HepG2 (cell line): ENCODE measurements around the gene ZNF264. TPM values are rescaled to one million over a fixed set of nuclear protein-coding genes. Genes with fewer than 3 reads are reported as not detected.

Experiments
- ATAC-seq: fragments of 200-7000 bp; cut with Tn5 transposase; 3 replicates; pipeline ENCODE4 v1.9.1; 2020; ENCODE audit warnings: mild to moderate bottlenecking, moderate library complexity
- BruUV-seq: library from RNA; stranded (reverse); fragments of 400-500 nt; replicated peaks from 2 replicates; lab custom pipeline; 2021; lab: Mats Ljungman, UMichigan
- CTCF ChIA-PET: fragments of 300-600 bp; formaldehyde crosslinking; extraction: SDS; loops from one replicate; lab custom pipeline; 2021; ENCODE audit warnings: low total read pairs, inconsistent platforms, low intra/inter-chr PET ratio; lab: Yijun Ruan, JAX
- POLR2A ChIA-PET: fragments of 350-600 bp; sonication (Branson Sonifier 250); formaldehyde crosslinking; loops from one replicate; lab custom pipeline; 2020; ENCODE audit warnings: antibody characterized with exemption, inconsistent platforms; lab: Yijun Ruan, JAX
- DNase-seq: peaks from one replicate; pipeline ENCODE4 v3.0.0-alpha.2; 2015; ENCODE audit warnings: low spot score
- FAIRE-seq: peaks from 3 replicates; lab custom pipeline; 2011; peaks lifted over from hg19 to GRCh38; lab: Jason Lieb, UNC
- H2AFZ ChIP-seq: one replicate; pipeline ENCODE4 v1.6.1; 2011; ENCODE audit warnings: low read length, inconsistent platforms
- H3K27ac ChIP-seq: fragments of 300-600 bp; 3 replicates; pipeline ENCODE4 v1.8.0; 2011; ENCODE audit warnings: mixed run types, mild to moderate bottlenecking, mixed read lengths, low read length, inconsistent platforms; ENCODE audit not compliant: insufficient read depth; ENCODE audit errors: extremely low read length
- H3K27me3 ChIP-seq, 2 experiments: fragments of 200-600 bp in 1 of 2; 2 replicates in 1 of 2; 3 replicates in 1 of 2; pipeline versions ENCODE4 v1.6.0 to v1.8.0; 2011; ENCODE audit warnings: low read length in 2 of 2, mild to moderate bottlenecking in 2 of 2, moderate library complexity in 2 of 2, inconsistent platforms in 1 of 2; ENCODE audit not compliant: insufficient read depth in 2 of 2, control insufficient read depth in 1 of 2
- H3K36me3 ChIP-seq, 2 experiments: fragments of 200-600 bp in 1 of 2; replicated peaks in 1 of 2; 2 replicates in 1 of 2; 3 replicates in 1 of 2; pipeline versions ENCODE4 v1.5.1 to v1.8.0; 2011; ENCODE audit warnings: low read length in 2 of 2, inconsistent platforms in 1 of 2; ENCODE audit not compliant: insufficient read depth in 2 of 2, control insufficient read depth in 1 of 2
- H3K4me1 ChIP-seq: 2 replicates; pipeline ENCODE4 v1.5.1; 2012; ENCODE audit warnings: low read length, inconsistent platforms; ENCODE audit not compliant: insufficient read depth
- H3K4me2 ChIP-seq: 2 replicates; pipeline ENCODE4 v1.6.0; 2011; ENCODE audit warnings: low read depth, low read length, inconsistent platforms
- H3K4me3 ChIP-seq, 3 experiments: fragments of 200-600 bp in 1 of 3; sonication (generic), shearing (Covaris generic) in 1 of 3; replicated peaks in 1 of 3; 2 replicates each; pipeline ENCODE4 v1.5.1; 2011 to 2016; ENCODE audit warnings: low read length in 3 of 3, inconsistent platforms in 2 of 3, low read depth in 2 of 3, mild to moderate bottlenecking in 2 of 3, control low read depth in 1 of 3, mixed read lengths in 1 of 3; ENCODE audit not compliant: insufficient read depth in 1 of 3
- H3K79me2 ChIP-seq: one replicate; pipeline ENCODE4 v1.6.1; 2011; ENCODE audit warnings: low read length, inconsistent platforms; ENCODE audit not compliant: insufficient read depth
- H3K9ac ChIP-seq: 2 replicates; pipeline ENCODE4 v1.6.0; 2011; ENCODE audit warnings: mild to moderate bottlenecking, low read depth, low read length, inconsistent platforms; ENCODE audit not compliant: insufficient read depth
- H3K9me3 ChIP-seq: 2 replicates; pipeline ENCODE4 v1.5.1; 2012; ENCODE audit warnings: mild to moderate bottlenecking, low read length
- H4K20me1 ChIP-seq: 2 replicates; pipeline ENCODE4 v1.6.0; 2011; ENCODE audit warnings: inconsistent platforms, mild to moderate bottlenecking, low read length, moderate library complexity; ENCODE audit not compliant: insufficient read depth
- ARID3A ChIP-seq: IDR thresholded peaks from 2 replicates; pipeline ENCODE4 v1.6.1; 2012; ENCODE audit warnings: low read depth, low read length, improper control_type of control experiment
- ATRX ChIP-seq: sonication (generic); formaldehyde crosslinking; IDR thresholded peaks from 2 replicates; pipeline ENCODE4 v1.4.0; 2020; ENCODE audit warnings: missing genetic modification reagents, borderline replicate concordance
- BRF2 ChIP-seq: sonication (generic); formaldehyde crosslinking; IDR thresholded peaks from 2 replicates; pipeline ENCODE4 v1.8.1; 2022; ENCODE audit warnings: mild to moderate bottlenecking, missing genetic modification reagents
- CERS6 ChIP-seq: sonication (generic); formaldehyde crosslinking; IDR thresholded peaks from 2 replicates; pipeline ENCODE4 v1.5.0; 2020; ENCODE audit warnings: missing genetic modification reagents
- DNMT3B ChIP-seq: conservative IDR thresholded peaks from 2 replicates; pipeline ENCODE4 v1.6.1; 2016; ENCODE audit warnings: missing biosample characterization, control low read depth
- FLYWCH1 ChIP-seq: sonication (generic); formaldehyde crosslinking; IDR thresholded peaks from 2 replicates; pipeline ENCODE4 v1.8.1; 2023; ENCODE audit warnings: mild to moderate bottlenecking, missing genetic modification reagents
- JARID2 ChIP-seq: sonication (generic); formaldehyde crosslinking; IDR thresholded peaks from 2 replicates; pipeline ENCODE4 v1.8.1; 2023; ENCODE audit warnings: missing genetic modification reagents, inconsistent platforms; ENCODE audit not compliant: insufficient replicate concordance
- MYC ChIP-seq: sonication (generic); formaldehyde crosslinking; IDR thresholded peaks from 2 replicates; pipeline ENCODE4 v1.9.0; 2021; ENCODE audit warnings: missing genetic modification reagents, borderline replicate concordance
- RBAK ChIP-seq: sonication (generic); formaldehyde crosslinking; IDR thresholded peaks from 2 replicates; pipeline ENCODE4 v1.5.1; 2020; ENCODE audit warnings: mild to moderate bottlenecking, missing genetic modification reagents
- REXO4 ChIP-seq: sonication (generic); formaldehyde crosslinking; IDR thresholded peaks from 2 replicates; pipeline ENCODE4 v1.8.0; 2022; ENCODE audit warnings: missing genetic modification reagents, mild to moderate bottlenecking, borderline replicate concordance
- RNF2 ChIP-seq: fragments of 450-650 bp; conservative IDR thresholded peaks from 2 replicates; pipeline ENCODE4 v1.6.1; 2016; ENCODE audit warnings: low read depth
- STAT6 ChIP-seq: sonication (generic); formaldehyde crosslinking; IDR thresholded peaks from 2 replicates; pipeline ENCODE4 v1.4.0; 2020; ENCODE audit warnings: missing genetic modification reagents, mild to moderate bottlenecking, borderline replicate concordance
- TBX3 ChIP-seq: fragments of 450-650 bp; IDR thresholded peaks from 2 replicates; pipeline ENCODE4 v1.6.1; 2017; ENCODE audit warnings: antibody characterized with exemption, mild to moderate bottlenecking, inconsistent platforms, borderline replicate concordance
- ZFP82 ChIP-seq: sonication (generic); formaldehyde crosslinking; IDR thresholded peaks from 2 replicates; pipeline ENCODE4 v1.5.1; 2020; ENCODE audit warnings: mild to moderate bottlenecking, missing genetic modification reagents, borderline replicate concordance
- ZNF138 ChIP-seq: sonication (generic); formaldehyde crosslinking; IDR thresholded peaks from 2 replicates; pipeline ENCODE4 v1.5.0; 2020; ENCODE audit warnings: mild to moderate bottlenecking, low read depth, missing genetic modification reagents
- ZNF274 ChIP-seq: sonication (generic); formaldehyde crosslinking; IDR thresholded peaks from 2 replicates; pipeline ENCODE4 v1.5.1; 2020; ENCODE audit warnings: mild to moderate bottlenecking, missing genetic modification reagents
- ZNF414 ChIP-seq: sonication (generic); formaldehyde crosslinking; IDR thresholded peaks from 2 replicates; pipeline ENCODE4 v1.5.0; 2020; ENCODE audit warnings: missing genetic modification reagents
- ZZZ3 ChIP-seq: sonication (generic); formaldehyde crosslinking; IDR thresholded peaks from 2 replicates; pipeline ENCODE4 v1.4.0; 2020; ENCODE audit warnings: missing genetic modification reagents, mild to moderate bottlenecking, borderline replicate concordance
- WGBS: methylation state at CpG from one replicate; pipeline ENCODE4 v1.1.6; 2017; ENCODE audit warnings: low lambda C conversion rate; 5-methylcytosine and 5-hydroxymethylcytosine counted together
- in situ Hi-C: cut with HindIII; loops from 2 replicates; pipeline ENCODE4 v1.10.0; 2017; ENCODE audit warnings: low pct_unique_long_range_greater_than_20kb; ENCODE audit not compliant: extremely low pct_ligation_motif_present
- intact Hi-C: fragments of 100-400 bp; cut with micrococcal nuclease; formaldehyde crosslinking; loops from one replicate; pipeline ENCODE4 v1.10.0; 2022; ENCODE audit not compliant: unreplicated experiment
- polyA plus RNA-seq, 8 experiments: library from polyadenylated mRNA; depleted of rRNA in 3 of 8; stranded (reverse) in 7 of 8; unstranded in 1 of 8; fragments of >200 nt; fragmentation: Illumina TruSeq in 4 of 8; extraction: Trizol in 4 of 8; gene quantifications; 2 replicates each; pipeline versions ENCODE4 v1.2.1 to v1.2.3, GENCODE V29; 2011 to 2016; ENCODE audit warnings: low read depth in 4 of 8, missing spikeins in 1 of 8, mixed read lengths in 1 of 8; ENCODE audit not compliant: insufficient read depth in 1 of 8
- total RNA-seq, 5 experiments: library from RNA; depleted of rRNA; stranded (reverse); fragments of >200 nt; fragmentation: Illumina TruSeq; extraction: Trizol; gene quantifications; 2 replicates each; pipeline ENCODE4 v1.2.3, GENCODE V29; 2016; ENCODE audit warnings: low read depth in 1 of 5

The ZNF264 gene
- total and polyA plus RNA-seq, 2 of the 13 experiments (the other 11 are each of a cell fraction or from before 2014, with no cell fraction given), result 3.5 to 17.6 TPM

- no peak overlapping the region for H3K9ac ChIP-seq
- no peaks in the 10 kb centered on the region for H3K9me3 ChIP-seq
- CTCF ChIA-PET, result no interaction called here
- no TSS peak for BruUV-seq
- TF ChIP-seq ZFP82 (no peak), ZNF138 (CRISPR knock-in tag) (no peak), REXO4 (no peak), ZZZ3 (CRISPR knock-in tag) (no peak), TBX3 (no peak), DNMT3B (CRISPR knock-in tag) (no peak), ZNF274 (CRISPR knock-in tag) (no peak), ATRX (CRISPR knock-in tag) (no peak), BRF2 (CRISPR knock-in tag) (no peak), JARID2 (CRISPR knock-in tag) (no peak), RBAK (CRISPR knock-in tag) (no peak), STAT6 (no peak), MYC (no peak), CERS6 (CRISPR knock-in tag) (no peak), ZNF414 (CRISPR knock-in tag) (no peak), ARID3A (no peak), RNF2 (no peak), FLYWCH1 (CRISPR knock-in tag) (no peak)
- TF ChIP-seq, all 625 proteins: peak for 0
- intact Hi-C loops, result no loop called here
- POLR2A ChIA-PET, result no interaction called here
- Histone ChIP-seq H3K4me3 (no peak overlapping the region), H3K27ac (no peak overlapping the region), H3K4me1 (peaks cover 5% of the 10 kb centered on the region), H2AFZ (no peak overlapping the region), H4K20me1 (no peaks in the 10 kb centered on the region), H3K4me2 (no peak overlapping the region), H3K79me2 (no peaks in the 10 kb centered on the region), H3K27me3 (no peaks in the 10 kb centered on the region), H3K36me3 (0 out of 5 replicates have a peak, but pooled peaks cover 0 to 3% of the 10 kb centered on the region in 2 experiments)
- no peak for ATAC-seq
- no peak for DNase-seq
- 99% methylated on average over 8 of the region's 8 CpGs for WGBS
- no peak for FAIRE-seq
- in situ Hi-C loops, result no loop called here
Observed at GRCh38 chr19:57271280-57271679, 80.0 kb downstream of the ZNF264 start.
